Large intestine (tissue), 3 donors: ENCODE measurements around the gene DUSP12. TPM values are rescaled to one million over a fixed set of nuclear protein-coding genes. Genes with fewer than 3 reads are reported as not detected.
A peak's percentile ranks its signal among the peaks of the same experiment; 100 is the strongest.
"Not testable (repeated sequence)": the region's sequence is repeated elsewhere in the genome, so short reads cannot be mapped to it uniquely, and the experiment has no call there.

Experiments
- DNase-seq, 2 donors: peaks; one replicate each; pipeline versions ENCODE4 v3.0.0 to v3.0.0-alpha.2; 2013
- H3K27ac ChIP-seq: one replicate; pipeline ENCODE4 v1.5.1; 2013; ENCODE audit warnings: low read length
- H3K27me3 ChIP-seq: 2 replicates; pipeline ENCODE4 v1.6.1; 2013; ENCODE audit warnings: low read length; ENCODE audit not compliant: control insufficient read depth, insufficient read depth
- H3K36me3 ChIP-seq: 2 replicates; pipeline ENCODE4 v1.6.1; 2013; ENCODE audit warnings: low read length; ENCODE audit not compliant: control insufficient read depth, insufficient read depth
- H3K4me1 ChIP-seq: one replicate; pipeline ENCODE4 v1.6.1; 2013; ENCODE audit warnings: low read length; ENCODE audit not compliant: control insufficient read depth, insufficient read depth
- H3K4me3 ChIP-seq: one replicate; pipeline ENCODE4 v1.5.1; 2013; ENCODE audit warnings: low read length
- H3K9me3 ChIP-seq: one replicate; pipeline ENCODE4 v1.6.1; 2013; ENCODE audit warnings: mild to moderate bottlenecking, low read depth, low read length, moderate library complexity; ENCODE audit not compliant: control insufficient read depth
- WGBS: methylation state at CpG from one replicate; pipeline ENCODE4 v1.1.5; 2013; ENCODE audit warnings: low lambda C conversion rate; ENCODE audit not compliant: insufficient coverage; 5-methylcytosine and 5-hydroxymethylcytosine counted together
- polyA plus RNA-seq: library from polyadenylated mRNA; unstranded; fragments of 120-200 nt; gene quantifications from one replicate; pipeline ENCODE4 v1.2.1, GENCODE V29; 2013

The DUSP12 gene
- polyA plus RNA-seq, 1 donor, result 33.8 TPM

DNA sequence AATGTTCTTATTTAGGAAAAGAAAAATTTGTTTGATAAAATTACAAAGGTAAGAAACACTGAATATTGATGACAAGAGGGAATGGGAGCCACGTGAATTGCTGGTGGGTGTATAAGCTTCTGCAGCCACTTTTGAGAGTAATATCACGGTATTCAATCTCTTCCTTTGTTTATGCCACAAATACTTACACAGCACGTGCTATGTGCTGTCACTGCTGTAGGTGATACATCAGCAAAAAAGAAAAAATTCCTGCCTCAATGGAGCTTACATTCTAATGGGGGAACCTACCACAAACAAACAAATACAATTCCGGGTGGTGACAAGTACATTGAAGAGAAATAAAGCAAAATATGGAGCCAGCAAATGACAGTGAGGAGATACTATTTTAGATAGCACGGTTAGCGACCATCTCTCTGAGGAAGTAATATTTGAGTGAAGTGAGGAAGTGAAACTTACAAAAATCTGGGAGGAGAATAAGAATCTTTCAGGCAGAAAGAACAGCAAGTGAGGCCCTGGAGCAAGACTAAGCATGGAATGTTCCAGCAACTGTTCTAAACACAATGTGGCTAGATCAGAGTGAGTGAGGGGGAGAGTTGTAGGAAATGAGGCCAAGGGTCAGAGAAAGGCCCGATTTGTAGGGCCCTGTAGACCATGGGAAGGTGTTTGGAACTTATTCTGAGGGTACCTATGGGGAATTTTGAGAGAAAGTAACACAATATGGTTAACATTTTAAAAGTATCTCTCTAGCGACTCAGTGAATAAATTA lies 30.8 kb upstream of the DUSP12 start:
- no peaks in the 10 kb centered on the region for H3K36me3 ChIP-seq
- no peak overlapping the region for H3K27ac ChIP-seq
- H3K4me1 ChIP-seq, result no peaks in the 10 kb centered on the region
- H3K4me3 ChIP-seq, result no peak overlapping the region
- peaks cover 38% of the 10 kb centered on the region for H3K27me3 ChIP-seq
- 92% methylated on average over 5 of the region's 8 CpGs for WGBS
- no peaks in the 10 kb centered on the region for H3K9me3 ChIP-seq
- DNase-seq, result no peak

DNA sequence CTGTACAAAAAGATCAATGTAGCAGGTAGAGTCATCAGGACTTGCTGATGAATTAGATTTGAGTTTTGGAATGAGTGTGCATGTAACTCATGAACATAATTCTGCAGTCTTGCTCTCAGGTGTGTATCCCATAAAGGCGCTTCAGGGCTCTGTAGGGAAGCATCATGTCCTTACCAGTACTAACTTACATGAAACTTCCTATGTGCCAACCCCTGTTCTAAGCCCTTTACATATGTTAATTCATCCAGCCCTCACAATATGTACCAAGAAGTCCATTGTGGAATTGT lies 30.3 kb upstream of the DUSP12 start:
- DNase-seq, result no peak
- H3K27ac ChIP-seq, result no peak overlapping the region
- H3K4me3 ChIP-seq, result no peak overlapping the region
- H3K9me3 ChIP-seq, result no peaks in the 10 kb centered on the region
- no peaks in the 10 kb centered on the region for H3K36me3 ChIP-seq
- H3K4me1 ChIP-seq, result no peaks in the 10 kb centered on the region
- H3K27me3 ChIP-seq, result peaks cover 38% of the 10 kb centered on the region
- WGBS, result no CpG with 5 or more reads among the region's 1 CpG

DNA sequence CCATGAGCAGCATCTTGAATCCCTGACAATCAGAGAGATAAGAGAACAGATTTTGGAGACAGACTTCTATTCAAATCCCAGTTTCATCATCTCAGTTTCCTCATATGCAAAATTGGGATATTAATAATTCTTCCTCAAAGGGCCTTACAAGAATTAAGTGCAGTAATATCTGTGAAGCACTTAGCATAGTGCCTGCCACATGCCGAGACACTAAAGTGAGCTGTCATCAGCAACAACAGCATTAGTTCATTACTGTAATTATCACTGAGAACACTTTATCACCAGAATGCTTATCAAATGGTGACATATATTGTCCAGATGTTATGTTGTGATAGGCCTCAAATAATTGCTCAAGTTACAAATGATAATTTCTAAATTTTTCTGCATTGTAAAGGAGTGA lies 29.2 kb upstream of the DUSP12 start:
- peaks cover 43% of the 10 kb centered on the region for H3K27me3 ChIP-seq
- DNase-seq, result no peak

DNA sequence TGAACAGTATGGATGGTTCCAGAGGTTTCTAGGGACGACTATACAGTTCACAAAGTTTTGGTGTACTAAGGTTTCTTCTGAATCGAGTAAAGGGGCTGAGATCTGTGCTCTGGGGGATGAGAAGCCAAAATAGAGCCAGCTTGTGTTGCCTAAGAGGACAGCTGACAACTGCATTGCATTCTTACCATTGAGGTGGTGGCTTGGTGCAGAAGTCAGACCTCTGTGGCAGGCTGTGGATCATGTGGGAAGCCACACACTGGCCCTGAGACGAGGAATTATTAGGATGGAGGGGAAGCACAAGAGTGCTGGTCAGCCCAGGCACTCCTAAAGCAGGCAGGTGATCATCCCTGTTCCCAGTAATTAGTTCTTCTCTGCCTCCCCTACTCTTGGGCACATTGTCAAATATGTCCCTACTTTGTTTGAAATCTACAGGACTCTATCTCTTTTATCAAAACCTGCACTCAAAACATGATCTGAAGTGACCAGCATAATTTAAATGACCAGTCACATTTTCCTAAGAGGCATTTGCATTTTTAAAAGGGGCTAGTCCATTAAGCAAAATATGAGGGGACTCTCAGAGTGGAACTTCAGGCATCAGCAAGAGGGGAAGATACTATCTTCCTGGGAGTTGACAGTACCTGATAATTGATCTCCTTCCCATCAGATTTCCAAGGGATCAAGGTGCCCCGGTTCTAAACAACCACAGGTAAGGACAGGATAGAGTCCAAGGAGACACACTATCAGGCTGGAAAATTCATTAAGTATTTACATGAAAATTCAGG lies 28.4 kb upstream of the DUSP12 start, which contains the start of gene FCRLB:
Gene FCRLB, plus strand, starts transcription at position 589 of the 782 bp plus-strand sequence. CDS start 1,129 bp downstream, outside the sequence.
- no CpG with 5 or more reads among the region's 4 CpGs for WGBS

More for the DNA sequence above, 29.2 kb upstream of the DUSP12 start:
- no CpG with 5 or more reads among the region's 1 CpG for WGBS
- no peak overlapping the region for H3K4me3 ChIP-seq
- H3K4me1 ChIP-seq, result peaks cover under 1% of the 10 kb centered on the region
- no peak overlapping the region for H3K27ac ChIP-seq
- H3K9me3 ChIP-seq, result no peaks in the 10 kb centered on the region
- H3K36me3 ChIP-seq, result no peaks in the 10 kb centered on the region

DNA sequence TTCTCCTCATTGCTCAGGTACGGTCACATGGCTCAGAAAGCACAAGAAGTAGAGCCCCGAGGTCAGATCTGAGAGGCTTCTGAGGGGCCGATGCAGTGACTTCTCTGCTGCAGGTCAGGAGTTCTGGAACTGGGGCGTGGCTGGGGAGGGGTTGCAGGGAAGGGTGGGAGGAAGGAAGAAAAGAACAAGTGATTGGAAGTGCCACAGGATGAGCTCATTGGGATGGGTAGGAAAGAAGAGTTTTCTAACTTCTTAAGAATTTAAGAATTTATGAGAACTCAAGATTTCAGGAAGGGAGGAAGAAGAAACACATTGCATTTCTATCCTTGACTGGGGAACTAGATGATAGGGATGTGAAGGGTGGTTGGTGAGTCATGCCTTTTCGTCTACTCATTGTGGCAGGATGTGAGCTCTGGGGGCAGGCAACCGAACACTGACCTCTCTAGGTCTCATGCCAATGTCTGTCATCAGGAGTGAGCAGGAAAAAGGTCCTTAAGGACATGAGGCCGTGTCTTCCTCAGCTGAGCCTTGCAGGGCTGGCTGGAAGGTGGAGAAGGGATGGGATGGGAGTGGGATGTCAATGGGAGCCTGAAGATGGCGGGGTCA lies 27.7 kb upstream of the DUSP12 start:
- peaks cover 4% of the 10 kb centered on the region for H3K4me1 ChIP-seq
- no peaks in the 10 kb centered on the region for H3K9me3 ChIP-seq
- no peak for DNase-seq
- no peak overlapping the region for H3K27ac ChIP-seq
- no peak overlapping the region for H3K4me3 ChIP-seq
- H3K27me3 ChIP-seq, result peaks cover 48% of the 10 kb centered on the region
- WGBS, result 54% methylated on average over 3 of the region's 8 CpGs
- no peaks in the 10 kb centered on the region for H3K36me3 ChIP-seq

More for the DNA sequence above, 28.4 kb upstream of the DUSP12 start, which contains the start of gene FCRLB:
- peaks cover 4% of the 10 kb centered on the region for H3K4me1 ChIP-seq
- no peaks in the 10 kb centered on the region for H3K9me3 ChIP-seq
- H3K27me3 ChIP-seq, result peaks cover 47% of the 10 kb centered on the region
- H3K36me3 ChIP-seq, result no peaks in the 10 kb centered on the region
- H3K27ac ChIP-seq, result no peak within 1 kb of the TSS
- no peak for DNase-seq
- no peak within 1 kb of the TSS for H3K4me3 ChIP-seq

DNA sequence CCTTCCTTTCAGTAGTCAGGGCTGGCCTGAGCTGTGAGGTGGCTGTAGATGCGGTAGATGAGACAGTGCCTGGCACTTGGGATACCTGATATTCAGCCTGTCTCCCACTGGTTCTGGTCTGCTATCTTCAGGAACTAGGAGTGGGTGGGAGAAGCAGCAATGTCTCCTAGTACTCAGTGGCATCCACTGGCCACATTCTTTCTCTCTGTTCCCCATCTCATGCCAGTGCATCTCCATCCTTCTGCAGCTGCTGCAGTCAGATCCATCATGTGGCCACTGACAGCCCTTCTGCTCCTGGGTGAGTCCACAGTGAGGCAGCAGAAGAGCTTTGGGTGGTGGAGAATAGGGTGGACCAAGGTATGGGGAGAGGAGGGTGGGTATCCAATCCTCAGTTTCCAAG lies 27.2 kb upstream of the DUSP12 start:
- Histone ChIP-seq H3K4me3 (no peak overlapping the region), H3K4me1 (peaks cover 4% of the 10 kb centered on the region), H3K27ac (no peak overlapping the region), H3K27me3 (peaks cover 51% of the 10 kb centered on the region), H3K36me3 (no peaks in the 10 kb centered on the region), H3K9me3 (no peaks in the 10 kb centered on the region)
- DNase-seq, result no peak
- no CpG with 5 or more reads among the region's 1 CpG for WGBS

DNA sequence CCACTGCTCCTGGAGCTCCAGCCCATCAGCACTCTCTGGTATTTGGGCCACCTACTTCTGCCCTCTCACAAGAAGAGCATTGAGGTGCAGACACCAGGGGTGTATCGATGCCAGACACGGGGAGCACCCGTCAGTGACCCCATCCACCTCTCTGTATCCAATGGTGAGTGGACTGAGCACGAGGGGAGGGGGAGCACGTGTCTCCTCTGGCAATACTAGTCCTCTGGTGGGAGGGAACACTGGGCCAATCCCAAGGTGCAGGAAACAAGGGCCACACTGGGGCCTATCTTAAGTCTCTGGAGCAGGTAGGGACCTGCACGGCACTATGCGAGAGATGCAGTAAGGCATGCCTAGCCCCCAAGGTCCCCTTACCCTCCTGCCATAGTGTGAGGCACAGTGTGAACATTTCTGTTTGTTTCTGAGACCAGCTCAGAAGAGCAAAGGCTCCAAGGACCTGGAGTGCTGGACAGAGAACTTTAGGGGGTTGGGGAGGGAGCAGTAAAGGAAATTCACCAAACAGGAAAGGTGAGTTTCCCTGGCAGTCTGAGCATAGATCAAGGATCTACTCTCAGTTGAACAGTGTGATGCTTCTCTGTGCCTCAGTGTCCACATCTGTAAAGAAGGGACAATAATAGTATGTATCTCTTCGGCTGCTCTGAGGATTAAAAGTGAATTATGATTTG lies 26.0 kb upstream of the DUSP12 start:
- H3K27me3 ChIP-seq, result peaks cover 53% of the 10 kb centered on the region
- peaks cover 4% of the 10 kb centered on the region for H3K4me1 ChIP-seq
- H3K9me3 ChIP-seq, result no peaks in the 10 kb centered on the region
- peak in 1 of 2 donors; percentile 7 for DNase-seq
- WGBS, result 86% methylated on average over 1 of the region's 8 CpGs
- H3K4me3 ChIP-seq, result no peak overlapping the region
- H3K36me3 ChIP-seq, result no peaks in the 10 kb centered on the region
- no peak overlapping the region for H3K27ac ChIP-seq

DNA sequence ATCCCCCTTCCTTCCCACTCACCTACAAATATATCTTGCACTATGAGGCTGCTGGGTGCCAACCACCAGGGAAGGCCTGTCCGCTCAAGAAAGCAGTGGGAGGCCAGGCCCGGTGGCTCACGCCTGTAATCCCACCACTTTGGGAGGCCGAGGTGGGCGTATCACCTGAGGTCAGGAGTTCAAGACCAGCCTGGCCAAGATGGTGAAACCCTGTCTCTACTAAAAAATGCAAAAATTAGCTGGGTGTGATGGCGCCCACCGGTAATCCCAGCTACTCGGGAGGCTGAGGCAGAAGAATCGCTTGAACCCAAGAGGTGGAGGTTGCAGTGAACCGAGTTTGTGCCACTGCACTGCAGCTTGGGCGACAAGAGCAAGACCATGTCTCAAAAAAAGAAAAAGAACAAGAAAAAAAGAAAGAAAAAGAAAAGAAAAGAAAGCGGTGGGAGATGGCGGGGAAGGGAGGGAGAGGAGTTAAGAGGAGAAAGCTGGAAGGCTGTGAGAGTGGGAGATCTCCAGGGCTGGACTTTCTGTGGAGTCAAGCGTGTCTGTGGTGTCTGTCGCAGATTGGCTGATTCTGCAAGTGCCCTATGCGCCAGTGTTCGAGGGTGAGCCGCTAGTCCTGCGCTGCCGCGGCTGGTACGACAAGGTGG lies 24.2 kb upstream of the DUSP12 start:
- WGBS, result 69% methylated on average over 5 of the region's 22 CpGs
- Histone ChIP-seq H3K4me3 (peak overlapping the region; percentile 70), H3K27me3 (peaks cover 50% of the 10 kb centered on the region)
- not testable (repeated sequence) for DNase-seq, H3K27ac ChIP-seq, H3K4me1 ChIP-seq, H3K9me3 ChIP-seq, H3K36me3 ChIP-seq

DNA sequence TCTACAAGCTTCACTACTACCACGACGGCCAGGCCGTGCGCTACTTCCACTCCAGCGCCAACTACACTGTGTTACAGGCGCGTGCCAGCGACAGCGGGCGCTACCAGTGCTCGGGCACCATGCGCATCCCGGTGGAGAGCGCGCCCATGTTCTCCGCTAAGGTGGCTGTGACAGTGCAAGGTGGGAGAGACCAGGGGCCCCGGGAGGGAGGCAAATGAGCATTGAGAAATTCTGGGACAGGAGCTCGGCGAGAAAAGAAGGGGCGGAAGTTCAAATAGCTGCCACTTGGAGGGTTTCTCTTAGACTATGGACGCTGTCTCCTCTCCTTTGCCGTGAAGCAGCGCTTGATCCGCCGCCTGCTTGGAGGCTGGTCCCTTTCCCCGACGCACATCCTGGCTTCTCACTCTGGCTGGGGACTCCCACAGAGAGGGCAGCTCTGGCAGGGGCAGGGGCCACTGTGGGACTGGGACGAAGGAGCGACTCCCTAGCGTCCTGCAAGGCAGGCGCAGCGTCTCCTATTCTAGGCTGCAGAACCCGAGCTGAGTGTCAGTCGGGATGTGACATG lies 23.6 kb upstream of the DUSP12 start:
- Histone ChIP-seq H3K4me3 (peak overlapping the region; percentile 70), H3K36me3 (no peaks in the 10 kb centered on the region), H3K4me1 (peaks cover 4% of the 10 kb centered on the region), H3K27ac (peak overlapping the region; percentile 57), H3K9me3 (no peaks in the 10 kb centered on the region), H3K27me3 (peaks cover 54% of the 10 kb centered on the region)
- WGBS, result no CpG with 5 or more reads among the region's 34 CpGs
- peak; percentile 20 to 68 for DNase-seq
